HepG2 (cell line): Measurements from ENCODE around the gene ATG9A. TPM values are rescaled to one million over a fixed set of nuclear protein-coding genes. Genes with fewer than 3 reads are reported as not detected.

Experiments
- BRCA1 ChIP-seq: sonication (generic); formaldehyde crosslinking; IDR thresholded peaks from 2 replicates; pipeline ENCODE4 v1.4.0; 2020; ENCODE audit warnings: missing genetic modification reagents
- ELK4 ChIP-seq: sonication (generic); formaldehyde crosslinking; IDR thresholded peaks from 2 replicates; pipeline ENCODE4 v1.9.0; 2021; ENCODE audit warnings: missing genetic modification reagents, borderline replicate concordance
- GATA4 ChIP-seq: sonication (generic); IDR thresholded peaks from 2 replicates; pipeline ENCODE4 v1.6.1; 2016; ENCODE audit warnings: antibody characterized with exemption, low read depth, borderline replicate concordance
- HIVEP1 ChIP-seq: sonication (generic); formaldehyde crosslinking; IDR thresholded peaks from 2 replicates; pipeline ENCODE4 v1.4.0; 2020; ENCODE audit warnings: mild to moderate bottlenecking, missing genetic modification reagents
- HMG20B ChIP-seq: conservative IDR thresholded peaks from 2 replicates; pipeline ENCODE4 v1.6.1; 2016; ENCODE audit warnings: missing genetic modification reagents, missing compliant biosample characterization
- HNF4A ChIP-seq: sonication (generic); formaldehyde crosslinking; IDR thresholded peaks from 2 replicates; pipeline ENCODE4 v1.4.0; 2020; ENCODE audit warnings: missing genetic modification reagents
- KAT8 ChIP-seq: IDR thresholded peaks from 2 replicates; pipeline ENCODE4 v1.6.1; 2016; ENCODE audit warnings: missing genetic modification reagents, missing compliant biosample characterization
- MTA1 ChIP-seq: sonication (generic); formaldehyde crosslinking; IDR thresholded peaks from 2 replicates; pipeline ENCODE4 v1.4.0; 2020; ENCODE audit warnings: missing genetic modification reagents, mild to moderate bottlenecking, borderline replicate concordance
- NR2F1 ChIP-seq, 2 experiments: fragments of 450-650 bp in 1 of 2; formaldehyde crosslinking in 1 of 2; IDR thresholded peaks; 2 replicates each; pipeline versions ENCODE4 v1.5.0 to v1.6.1; 2016 to 2020; ENCODE audit warnings: mild to moderate bottlenecking in 1 of 2, missing compliant biosample characterization in 1 of 2, missing genetic modification reagents in 1 of 2, moderate library complexity in 1 of 2
- PAF1 ChIP-seq: IDR thresholded peaks from 2 replicates; pipeline ENCODE4 v1.6.1; 2016; ENCODE audit warnings: missing genetic modification reagents, missing compliant biosample characterization
- PCBP2 ChIP-seq: fragments of 200-400 bp; formaldehyde crosslinking; optimal IDR thresholded peaks from 2 replicates; pipeline ENCODE3; 2018; ENCODE audit warnings: low read length, low read depth; ENCODE audit not compliant: poor library complexity, severe bottlenecking
- POLR2AphosphoS5 ChIP-seq: IDR thresholded peaks from 2 replicates; pipeline ENCODE4 v1.6.1; 2012; ENCODE audit warnings: low read depth, low read length
- RAD51 ChIP-seq: fragments of 450-650 bp; IDR thresholded peaks from 2 replicates; pipeline ENCODE4 v1.6.1; 2016; ENCODE audit warnings: borderline replicate concordance
- SIX1 ChIP-seq: sonication (generic); formaldehyde crosslinking; IDR thresholded peaks from 2 replicates; pipeline ENCODE4 v1.4.0; 2020; ENCODE audit warnings: missing genetic modification reagents, borderline replicate concordance
- ZFP90 ChIP-seq: sonication (generic); formaldehyde crosslinking; IDR thresholded peaks from 2 replicates; pipeline ENCODE4 v1.8.0; 2022; ENCODE audit warnings: missing genetic modification reagents, mild to moderate bottlenecking, inconsistent platforms, borderline replicate concordance
- ZNF232 ChIP-seq: sonication (generic); formaldehyde crosslinking; IDR thresholded peaks from 2 replicates; pipeline ENCODE4 v1.4.0; 2020; ENCODE audit warnings: missing genetic modification reagents, borderline replicate concordance
- ZNF30 ChIP-seq: sonication (generic); formaldehyde crosslinking; IDR thresholded peaks from 2 replicates; pipeline ENCODE4 v1.5.0; 2020; ENCODE audit warnings: mild to moderate bottlenecking, missing genetic modification reagents
- ZNF503 ChIP-seq: sonication (generic); formaldehyde crosslinking; IDR thresholded peaks from 2 replicates; pipeline ENCODE4 v1.4.0; 2020; ENCODE audit warnings: missing genetic modification reagents
- ZNF510 ChIP-seq: sonication (generic); formaldehyde crosslinking; IDR thresholded peaks from 2 replicates; pipeline ENCODE4 v1.4.0; 2020; ENCODE audit warnings: low read depth, mild to moderate bottlenecking, missing genetic modification reagents
- ZNF543 ChIP-seq: sonication (generic); formaldehyde crosslinking; IDR thresholded peaks from 2 replicates; pipeline ENCODE4 v1.4.0; 2020; ENCODE audit warnings: mild to moderate bottlenecking, missing genetic modification reagents
- ZNF546 ChIP-seq: sonication (generic); formaldehyde crosslinking; conservative IDR thresholded peaks from 2 replicates; pipeline ENCODE4 v1.8.1; 2023; ENCODE audit warnings: mild to moderate bottlenecking, missing genetic modification reagents
- ZNF562 ChIP-seq: sonication (generic); formaldehyde crosslinking; IDR thresholded peaks from 2 replicates; pipeline ENCODE4 v1.8.0; 2022; ENCODE audit warnings: missing genetic modification reagents, borderline replicate concordance
- ZNF580 ChIP-seq: IDR thresholded peaks from 2 replicates; pipeline ENCODE4 v1.6.1; 2016; ENCODE audit warnings: low read depth, borderline replicate concordance
- ZNF678 ChIP-seq: sonication (generic); formaldehyde crosslinking; IDR thresholded peaks from 2 replicates; pipeline ENCODE4 v1.4.0; 2020; ENCODE audit warnings: mild to moderate bottlenecking, missing genetic modification reagents
- ZNF720 ChIP-seq: sonication (generic); formaldehyde crosslinking; IDR thresholded peaks from 2 replicates; pipeline ENCODE4 v1.4.0; 2020; ENCODE audit warnings: missing genetic modification reagents
- ZNF749 ChIP-seq: sonication (generic); formaldehyde crosslinking; IDR thresholded peaks from 2 replicates; pipeline ENCODE4 v1.8.0; 2022; ENCODE audit warnings: mild to moderate bottlenecking, missing genetic modification reagents, moderate library complexity, borderline replicate concordance
- ZNF772 ChIP-seq: sonication (generic); formaldehyde crosslinking; IDR thresholded peaks from 2 replicates; pipeline ENCODE4 v1.5.0; 2020; ENCODE audit warnings: mild to moderate bottlenecking, missing genetic modification reagents
- ZNF775 ChIP-seq: sonication (generic); formaldehyde crosslinking; IDR thresholded peaks from 2 replicates; pipeline ENCODE4 v1.4.0; 2020; ENCODE audit warnings: missing genetic modification reagents, mild to moderate bottlenecking, moderate library complexity, borderline replicate concordance
- ZNF841 ChIP-seq: sonication (generic); formaldehyde crosslinking; IDR thresholded peaks from 2 replicates; pipeline ENCODE4 v1.8.1; 2023; ENCODE audit warnings: missing genetic modification reagents, borderline replicate concordance
- polyA plus RNA-seq, 8 experiments: library from polyadenylated mRNA; depleted of rRNA in 3 of 8; stranded (reverse) in 7 of 8; unstranded in 1 of 8; fragments of >200 nt; fragmentation: Illumina TruSeq in 4 of 8; extraction: Trizol in 4 of 8; gene quantifications; 2 replicates each; pipeline versions ENCODE4 v1.2.1 to v1.2.3, GENCODE V29; 2011 to 2016; ENCODE audit warnings: low read depth in 4 of 8, missing spikeins in 1 of 8, mixed read lengths in 1 of 8; ENCODE audit not compliant: insufficient read depth in 1 of 8
- total RNA-seq, 5 experiments: library from RNA; depleted of rRNA; stranded (reverse); fragments of >200 nt; fragmentation: Illumina TruSeq; extraction: Trizol; gene quantifications; 2 replicates each; pipeline ENCODE4 v1.2.3, GENCODE V29; 2016; ENCODE audit warnings: low read depth in 1 of 5

The ATG9A gene
- total and polyA plus RNA-seq, 2 of the 13 experiments (the other 11 are each of a cell fraction or from before 2014, with no cell fraction given): 35.0 to 131 TPM

GRCh38 chr2:219206328-219207133, 22.9 kb downstream of the ATG9A start, which contains the start of gene ZFAND2B (continued):
- TF ChIP-seq ZNF503: 0 out of 2 replicates have a peak, but pooled peaks have one; percentile 30
- no peak; the same call in 1 of the 2 replicates for TF ChIP-seq ZNF772 (CRISPR knock-in tag)
- TF ChIP-seq HNF4A (CRISPR knock-in tag): peak; percentile 84
- TF ChIP-seq ZFP90 (CRISPR knock-in tag): peak; percentile 83
- peak; percentile 82 for TF ChIP-seq GATA4
- no peak; the same call in 1 of the 2 replicates for TF ChIP-seq ZNF232 (CRISPR knock-in tag)
- TF ChIP-seq RAD51: no peak
- TF ChIP-seq ZNF720 (CRISPR knock-in tag): no peak
- no peak for TF ChIP-seq NR2F1 (CRISPR knock-in tag; IDR thresholded peaks at IDR 0.05)
- TF ChIP-seq ZNF749 (CRISPR knock-in tag): no peak
- no peak for TF ChIP-seq HMG20B (CRISPR knock-in tag)
- peak; percentile 49; the same call in 1 of the 2 replicates for TF ChIP-seq ZNF510 (CRISPR knock-in tag)
- TF ChIP-seq ZNF775: no peak
- TF ChIP-seq ZNF546 (CRISPR knock-in tag): no peak
- TF ChIP-seq ZNF543 (CRISPR knock-in tag): peak; percentile 70; the same call in 1 of the 2 replicates
- TF ChIP-seq ZNF30 (CRISPR knock-in tag): no peak
- 0 out of 2 replicates have a peak, but pooled peaks have one; percentile 58 for TF ChIP-seq HIVEP1 (CRISPR knock-in tag)
- TF ChIP-seq ZNF580: peak; percentile 74; the same call in 1 of the 2 replicates
- TF ChIP-seq BRCA1 (CRISPR knock-in tag): no peak
- no peak for TF ChIP-seq SIX1 (CRISPR knock-in tag)
- TF ChIP-seq ZNF562 (CRISPR knock-in tag): no peak
- no peak for TF ChIP-seq MTA1 (CRISPR knock-in tag)
- TF ChIP-seq PCBP2: peak; percentile 38
- TF ChIP-seq KAT8 (CRISPR knock-in tag): peak; percentile 87
- TF ChIP-seq PAF1 (CRISPR knock-in tag): 0 out of 2 replicates have a peak, but pooled peaks have one; percentile 66
- 0 out of 2 replicates have a peak, but pooled peaks have one; percentile 36 for TF ChIP-seq ZNF678
- TF ChIP-seq POLR2AphosphoS5: peak; percentile 99
- TF ChIP-seq ELK4: no peak
- no peak for TF ChIP-seq ZNF841 (CRISPR knock-in tag)
